Measurements from ENCODE around the gene MAN2B2. TPM values are rescaled to one million over a fixed set of nuclear protein-coding genes. Genes with fewer than 3 reads are reported as not detected.

Gene MAN2B2
- total RNA-seq, 2 experiments from 2014 or later, result 28.0 to 33.1 TPM

DNA sequence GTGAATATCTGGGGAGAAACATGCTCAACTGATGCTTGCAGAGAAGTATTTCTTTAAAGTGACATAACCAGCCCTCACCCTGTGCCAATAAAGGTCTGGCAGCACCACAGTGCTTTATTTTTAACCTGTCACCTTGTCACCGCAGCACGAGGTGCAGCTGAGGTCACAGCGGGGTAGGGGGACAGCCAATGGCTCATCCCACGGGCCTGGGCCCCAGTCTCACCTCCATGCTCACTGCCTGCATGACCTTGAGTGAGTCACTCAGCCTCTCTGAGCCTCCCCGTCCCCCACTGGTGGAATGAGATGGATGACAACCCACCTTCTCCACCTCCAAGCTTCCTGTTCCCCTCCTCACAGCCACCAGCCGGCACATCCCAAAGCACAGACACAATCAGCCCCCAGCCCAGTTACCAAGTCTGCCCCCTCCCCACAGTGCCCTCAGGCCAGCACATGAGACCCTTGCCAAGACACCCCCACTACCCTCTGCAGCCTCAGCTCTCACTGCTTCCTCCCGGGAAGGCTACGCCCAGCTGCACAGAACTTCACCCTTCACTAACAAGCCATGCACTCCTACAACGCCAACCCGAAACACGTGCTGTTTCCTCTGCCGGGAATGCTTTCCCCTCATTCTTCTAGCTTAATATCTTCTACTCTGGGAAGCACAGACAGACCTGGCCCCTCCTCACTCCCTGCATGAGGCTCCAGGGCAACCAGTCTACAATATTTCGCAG is 24.9 kb upstream of the MAN2B2 start:
- H3K4me3 Mint-ChIP-seq, result no peak overlapping the region
- no peaks in the 10 kb centered on the region for H3K36me3 Mint-ChIP-seq
- H3K27me3 Mint-ChIP-seq, result peaks cover 10% of the 10 kb centered on the region
- no peak overlapping the region for H3K27ac Mint-ChIP-seq
- no peaks in the 10 kb centered on the region for H3K4me1 Mint-ChIP-seq
- no peak for DNase-seq
- ATAC-seq, result no peak
- CTCF ChIA-PET, result interaction anchor here (1.9 kb wide), 1 partner anchor 299 kb away, joined by 7 read pairs; no protein-coding TSS in a partner anchor
- H3K9me3 Mint-ChIP-seq (ENCODE audit: low read depth), result peaks cover 5% of the 10 kb centered on the region

DNA sequence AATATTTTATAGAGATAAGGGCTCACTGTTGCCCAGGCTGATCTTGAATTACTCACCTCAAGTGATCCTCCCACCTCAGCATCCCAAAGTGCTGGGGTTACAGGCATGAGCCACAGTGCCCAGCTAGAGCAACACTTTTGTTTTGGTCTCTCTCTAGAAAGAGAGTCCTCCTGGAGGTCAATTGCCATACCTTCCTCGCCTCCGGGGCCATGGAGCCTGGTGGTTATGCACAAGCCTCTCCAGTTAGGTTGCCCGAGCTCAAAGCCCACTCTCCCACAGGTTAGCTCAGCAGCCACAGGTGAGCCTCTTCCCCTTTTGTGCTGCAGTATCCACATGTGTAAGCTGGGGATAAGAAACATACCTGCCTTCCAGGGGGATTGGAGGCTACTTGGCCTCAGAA is 24.2 kb upstream of the MAN2B2 start:
- Mint-ChIP-seq H3K27me3 (peaks cover 10% of the 10 kb centered on the region), H3K27ac (no peak overlapping the region), H3K36me3 (no peaks in the 10 kb centered on the region), H3K9me3 (ENCODE audit: low read depth) (peaks cover 5% of the 10 kb centered on the region), H3K4me3 (no peak overlapping the region), H3K4me1 (no peaks in the 10 kb centered on the region)
- ATAC-seq (no peak), DNase-seq (no peak)
- CTCF ChIA-PET, result interaction anchor here (1.9 kb wide), 1 partner anchor 300 kb away, joined by 7 read pairs; no protein-coding TSS in a partner anchor

DNA sequence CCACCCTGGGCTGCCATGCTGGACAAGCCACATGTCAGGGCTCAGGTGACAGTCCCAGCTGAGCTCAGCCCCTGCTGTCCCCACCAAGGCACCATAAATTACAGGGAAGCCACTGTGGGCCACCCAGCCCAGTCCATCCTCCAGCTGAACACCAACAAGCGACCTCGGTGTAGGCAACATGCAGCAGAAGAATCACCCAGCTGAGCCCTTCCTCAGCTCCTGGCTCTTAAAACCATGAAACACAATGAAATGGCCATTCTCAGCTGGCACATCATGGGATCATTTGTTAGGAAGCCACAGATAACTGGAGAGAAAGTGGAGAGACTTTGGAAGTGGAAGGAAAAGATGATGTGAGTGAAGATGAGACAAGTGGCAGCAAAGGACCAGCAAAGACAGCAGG is 23.3 kb upstream of the MAN2B2 start:
- peaks cover 5% of the 10 kb centered on the region for H3K9me3 Mint-ChIP-seq (ENCODE audit: low read depth)

DNA sequence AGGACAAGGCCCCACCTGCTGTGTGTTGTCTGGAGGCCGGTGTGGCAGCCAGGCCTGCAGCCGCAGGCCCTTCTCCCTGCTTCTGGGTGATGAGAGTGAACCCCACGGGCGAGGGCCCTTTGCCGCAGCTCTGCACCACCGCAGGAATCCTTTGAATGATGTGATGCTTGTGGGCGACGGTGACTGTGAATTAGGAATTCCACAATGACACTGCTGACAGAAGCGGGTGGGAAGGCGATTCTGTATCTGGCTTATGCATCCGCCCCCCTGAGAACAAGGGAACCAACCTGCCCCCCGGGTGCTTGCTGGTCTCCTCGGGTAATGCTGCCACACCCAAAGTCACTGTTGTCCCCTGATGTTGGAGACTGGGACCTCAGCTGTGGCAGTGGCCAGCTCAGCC is 19.5 kb upstream of the MAN2B2 start:
- H3K27ac Mint-ChIP-seq, result no peak overlapping the region
- CTCF ChIA-PET, result no interaction called here
- DNase-seq, result no peak
- no peak overlapping the region for H3K4me3 Mint-ChIP-seq
- no peaks in the 10 kb centered on the region for H3K36me3 Mint-ChIP-seq
- peaks cover 37% of the 10 kb centered on the region for H3K27me3 Mint-ChIP-seq
- H3K9me3 Mint-ChIP-seq (ENCODE audit: low read depth), result peaks cover 5% of the 10 kb centered on the region
- ATAC-seq, result no peak
- no peaks in the 10 kb centered on the region for H3K4me1 Mint-ChIP-seq

More for the DNA sequence above, 23.3 kb upstream of the MAN2B2 start:
- no peaks in the 10 kb centered on the region for H3K4me1 Mint-ChIP-seq
- DNase-seq (no peak), ATAC-seq (no peak)
- no peak overlapping the region for H3K27ac Mint-ChIP-seq
- no peak overlapping the region for H3K4me3 Mint-ChIP-seq
- CTCF ChIA-PET, result no interaction called here
- peaks cover 15% of the 10 kb centered on the region for H3K27me3 Mint-ChIP-seq
- H3K36me3 Mint-ChIP-seq, result no peaks in the 10 kb centered on the region

DNA sequence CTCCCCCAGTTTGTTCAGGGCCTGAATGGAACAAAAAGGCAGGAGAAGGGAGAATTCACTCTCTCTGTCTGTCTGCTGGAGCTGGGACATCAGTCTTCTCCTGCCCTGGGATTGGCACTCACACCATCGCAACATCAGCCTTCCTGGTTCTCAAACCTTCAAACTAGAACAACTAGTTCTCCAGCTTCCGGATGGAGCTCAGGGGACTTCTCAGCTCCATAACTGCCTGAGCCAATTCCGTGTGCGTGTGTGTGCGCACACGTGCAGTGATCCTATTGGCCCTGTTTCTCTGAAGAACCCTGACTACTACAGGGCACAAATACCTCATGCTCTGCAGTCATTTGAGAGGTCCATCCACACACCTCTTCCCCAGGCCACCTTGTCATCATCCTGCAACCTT is 18.7 kb upstream of the MAN2B2 start:
- ATAC-seq (no peak), DNase-seq (no peak)
- CTCF ChIA-PET, result interaction anchor here (1.8 kb wide), 1 partner anchor 10 kb away, joined by 4 read pairs; no protein-coding TSS in a partner anchor
- H3K36me3 Mint-ChIP-seq, result no peaks in the 10 kb centered on the region
- H3K4me3 Mint-ChIP-seq, result no peak overlapping the region
- H3K4me1 Mint-ChIP-seq, result peaks cover 3% of the 10 kb centered on the region
- no peak overlapping the region for H3K27ac Mint-ChIP-seq
- peaks cover 5% of the 10 kb centered on the region for H3K9me3 Mint-ChIP-seq (ENCODE audit: low read depth)
- H3K27me3 Mint-ChIP-seq, result peaks cover 42% of the 10 kb centered on the region

DNA sequence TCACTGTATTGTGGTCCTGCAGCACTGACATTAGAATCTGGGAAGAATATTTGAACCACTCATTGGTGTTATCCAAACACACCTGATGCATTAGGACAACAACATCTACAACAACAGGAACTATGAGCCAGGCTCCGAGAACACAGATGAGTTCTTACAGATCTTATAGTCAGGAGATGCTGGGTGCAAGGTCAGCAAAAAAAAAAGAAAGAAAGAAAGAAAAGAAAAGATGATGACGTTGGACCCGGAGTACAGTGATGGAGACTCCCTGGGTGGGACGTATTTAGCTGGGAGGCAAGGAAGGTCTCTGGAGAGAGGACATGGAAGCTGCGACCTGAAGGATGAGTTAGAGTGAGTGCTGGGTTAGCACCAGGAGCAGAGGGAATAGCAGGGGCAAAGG is 17.8 kb upstream of the MAN2B2 start:
- DNase-seq, result no peak
- no peak for ATAC-seq
- Mint-ChIP-seq H3K36me3 (no peaks in the 10 kb centered on the region), H3K4me1 (peaks cover 7% of the 10 kb centered on the region), H3K27ac (no peak overlapping the region), H3K4me3 (no peak overlapping the region), H3K9me3 (ENCODE audit: low read depth) (no peaks in the 10 kb centered on the region), H3K27me3 (peaks cover 51% of the 10 kb centered on the region)
- CTCF ChIA-PET, result interaction anchor here (1.8 kb wide), 1 partner anchor 11 kb away, joined by 4 read pairs; no protein-coding TSS in a partner anchor

- no peak for DNase-seq
- ATAC-seq, result no peak
- Mint-ChIP-seq H3K27me3 (peaks cover 58% of the 10 kb centered on the region), H3K9me3 (ENCODE audit: low read depth) (no peaks in the 10 kb centered on the region), H3K4me3 (no peak overlapping the region), H3K4me1 (peaks cover 7% of the 10 kb centered on the region), H3K36me3 (no peaks in the 10 kb centered on the region), H3K27ac (no peak overlapping the region)
- CTCF ChIA-PET, result interaction anchor here (1.8 kb wide), 1 partner anchor 11 kb away, joined by 4 read pairs; no protein-coding TSS in a partner anchor
Measured at GRCh38 chr4:6557856-6558255, 17.1 kb upstream of the MAN2B2 start.

GRCh38 chr4:6560416-6561172 is 14.4 kb upstream of the MAN2B2 start:
- H3K4me1 Mint-ChIP-seq, result peaks cover 7% of the 10 kb centered on the region
- H3K27me3 Mint-ChIP-seq, result peaks cover 72% of the 10 kb centered on the region
- H3K4me3 Mint-ChIP-seq, result no peak overlapping the region
- no peaks in the 10 kb centered on the region for H3K9me3 Mint-ChIP-seq (ENCODE audit: low read depth)
- ATAC-seq, result no peak
- no peak for DNase-seq
- H3K27ac Mint-ChIP-seq, result no peak overlapping the region
- no peaks in the 10 kb centered on the region for H3K36me3 Mint-ChIP-seq
- CTCF ChIA-PET, result no interaction called here

GRCh38 chr4:6561173-6561516 is 13.8 kb upstream of the MAN2B2 start:
- Mint-ChIP-seq H3K27me3 (peaks cover 78% of the 10 kb centered on the region), H3K4me3 (no peak overlapping the region), H3K36me3 (no peaks in the 10 kb centered on the region), H3K4me1 (peaks cover 7% of the 10 kb centered on the region), H3K9me3 (ENCODE audit: low read depth) (no peaks in the 10 kb centered on the region), H3K27ac (no peak overlapping the region)
- CTCF ChIA-PET, result no interaction called here
- ATAC-seq, result no peak
- no peak for DNase-seq

DNA sequence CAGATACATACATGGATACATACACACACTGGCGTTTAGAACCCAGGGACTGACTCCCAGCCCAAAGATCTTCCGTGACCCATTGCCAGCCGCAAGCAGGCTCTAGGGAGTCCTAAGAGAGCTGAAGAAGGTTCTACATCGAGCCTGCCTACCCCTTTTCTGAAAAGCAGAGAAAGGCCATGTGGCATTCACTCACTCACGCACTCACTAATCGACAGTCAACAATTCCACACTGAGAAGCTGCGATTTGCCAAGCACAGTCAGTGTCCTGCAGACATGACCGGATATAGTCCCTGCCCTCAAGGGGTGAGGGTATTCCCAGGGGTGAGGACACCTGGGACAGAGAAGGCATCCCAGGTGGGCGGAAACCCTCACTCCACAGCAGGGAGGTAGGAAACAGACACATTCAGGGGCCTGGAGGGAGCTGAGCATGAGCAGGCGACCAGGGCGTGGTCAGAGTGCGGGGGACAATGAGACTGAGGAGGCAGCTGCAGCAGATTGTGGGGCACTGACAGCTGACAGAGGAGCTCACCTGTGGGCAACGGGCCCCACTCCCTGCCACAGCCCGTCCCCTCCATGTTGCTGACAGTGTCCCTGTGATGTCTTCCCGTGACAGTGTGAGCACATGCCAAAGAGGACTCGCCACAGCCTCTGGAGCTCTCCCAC is 13.2 kb upstream of the MAN2B2 start:
- H3K4me1 Mint-ChIP-seq, result peaks cover 7% of the 10 kb centered on the region
- H3K36me3 Mint-ChIP-seq, result no peaks in the 10 kb centered on the region

DNA sequence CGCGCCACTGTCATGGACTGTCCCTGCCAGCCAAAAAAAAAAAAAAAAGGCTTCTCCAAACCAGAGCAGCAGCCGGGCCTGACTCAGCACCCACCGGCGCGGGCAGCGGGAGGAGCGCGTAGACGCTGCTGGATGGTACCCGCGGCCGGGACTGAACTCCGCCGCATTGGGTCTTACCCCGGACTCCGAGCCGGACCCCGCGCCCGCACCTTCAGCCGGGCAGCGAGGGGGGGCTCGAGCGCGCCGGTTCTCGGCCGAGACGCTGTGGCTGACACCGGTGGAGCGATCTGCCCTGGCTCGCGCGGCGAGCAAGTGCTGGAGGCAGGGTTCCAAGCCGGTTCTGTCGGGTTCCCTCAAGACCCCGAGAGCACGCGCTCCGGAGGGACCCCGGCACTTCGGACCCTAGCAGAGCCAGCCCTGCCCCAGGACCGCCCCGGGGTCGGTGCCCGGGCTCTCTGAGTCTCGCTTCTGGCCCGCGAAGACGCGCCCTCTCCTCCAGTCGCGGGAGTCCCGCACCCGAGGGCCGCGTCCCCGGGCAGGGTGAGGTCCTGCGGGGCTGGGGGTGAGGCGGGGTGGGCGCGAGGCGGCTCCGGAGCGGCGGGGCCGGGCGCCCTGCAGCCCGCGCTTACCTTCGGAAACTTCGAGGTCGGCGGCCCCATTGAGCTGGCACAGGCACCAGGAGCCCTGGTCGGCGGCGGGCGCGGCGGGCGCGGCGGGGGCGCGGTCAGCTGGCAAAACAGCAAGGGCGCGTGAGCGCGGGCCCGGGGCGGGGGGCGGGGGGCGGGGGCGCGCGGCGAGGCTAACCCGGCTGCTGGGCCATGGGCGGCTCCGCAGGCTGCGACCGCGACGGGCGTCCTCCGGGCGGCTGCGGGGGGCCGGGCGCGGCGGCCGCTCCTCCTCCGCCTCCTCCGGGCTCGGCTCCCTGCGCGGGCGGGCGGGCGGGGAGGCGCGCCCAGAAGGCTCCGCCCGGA is 11.8 kb upstream of the MAN2B2 start:
- Mint-ChIP-seq H3K27me3 (peaks cover 68% of the 10 kb centered on the region), H3K4me1 (peaks cover 7% of the 10 kb centered on the region), H3K36me3 (no peaks in the 10 kb centered on the region), H3K9me3 (ENCODE audit: low read depth) (no peaks in the 10 kb centered on the region), H3K4me3 (no peak overlapping the region), H3K27ac (no peak overlapping the region)
- no peak for ATAC-seq
- CTCF ChIA-PET, result no interaction called here
- no peak for DNase-seq

More for the DNA sequence above, 13.2 kb upstream of the MAN2B2 start:
- no peak overlapping the region for H3K27ac Mint-ChIP-seq
- no peak overlapping the region for H3K4me3 Mint-ChIP-seq
- CTCF ChIA-PET, result no interaction called here
- no peaks in the 10 kb centered on the region for H3K9me3 Mint-ChIP-seq (ENCODE audit: low read depth)
- ATAC-seq (no peak), DNase-seq (no peak)
- H3K27me3 Mint-ChIP-seq, result peaks cover 73% of the 10 kb centered on the region

DNA sequence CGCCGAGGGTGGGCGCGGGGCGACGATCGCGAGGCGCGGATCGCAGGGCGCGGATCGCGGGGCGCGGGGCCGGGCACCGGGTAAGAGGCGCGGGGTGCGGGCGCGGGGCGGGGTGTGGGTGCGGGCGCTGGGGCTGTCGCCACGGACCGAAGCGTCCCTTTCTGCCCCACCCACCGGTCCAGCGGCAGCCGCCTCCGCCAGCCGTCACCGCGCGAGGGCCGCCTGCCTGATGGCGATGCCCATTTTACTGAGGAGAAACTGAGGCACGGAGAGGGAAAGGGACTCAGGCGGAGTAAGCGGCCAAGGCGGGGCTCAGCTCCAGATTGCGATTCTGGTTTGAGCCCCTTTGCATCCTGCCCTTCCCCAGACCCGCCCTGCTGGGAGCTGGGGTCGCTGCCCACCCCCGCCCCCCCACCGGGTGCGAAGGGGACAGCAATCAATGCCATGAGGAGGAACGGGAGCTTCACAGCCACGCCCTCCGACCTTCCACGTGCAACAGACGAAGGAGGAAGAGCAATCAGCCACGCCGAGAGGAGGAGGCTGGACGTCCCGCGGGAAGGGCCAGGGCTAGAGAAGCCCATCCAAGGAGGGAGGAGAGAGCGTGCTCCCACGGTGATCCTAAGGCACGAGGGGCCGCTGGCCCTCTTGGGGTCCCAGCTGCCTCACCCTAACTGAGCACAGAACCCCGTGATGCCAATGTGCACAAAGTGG is 10.9 kb upstream of the MAN2B2 start:
- ATAC-seq, result no peak
- H3K4me3 Mint-ChIP-seq, result no peak overlapping the region
- H3K27me3 Mint-ChIP-seq, result peaks cover 61% of the 10 kb centered on the region
- H3K4me1 Mint-ChIP-seq, result peaks cover 7% of the 10 kb centered on the region
- H3K9me3 Mint-ChIP-seq (ENCODE audit: low read depth), result no peaks in the 10 kb centered on the region
- no peak for DNase-seq
- no peaks in the 10 kb centered on the region for H3K36me3 Mint-ChIP-seq
- H3K27ac Mint-ChIP-seq, result no peak overlapping the region
- CTCF ChIA-PET, result no interaction called here

Data from activated CD8-positive, alpha-beta memory T cell treated with anti-CD3 and anti-CD28 coated beads, Interleukin-2, amount 10 ng/mL, durations not matched to agents 7 days and 5 days (primary cell).